HUES48 (cell line): ENCODE results near the gene PCGF3.

ENCODE experiments used
- H3K27ac ChIP-seq: one replicate; pipeline ENCODE4 v1.7.0; 2013; ENCODE audit warnings: low read depth, low read length, inconsistent platforms
- H3K27me3 ChIP-seq: 2 replicates; pipeline ENCODE4 v1.6.1; 2013; ENCODE audit warnings: mild to moderate bottlenecking, low read length; ENCODE audit not compliant: control insufficient read depth, insufficient read depth
- H3K36me3 ChIP-seq: 2 replicates; pipeline ENCODE4 v1.6.1; 2013; ENCODE audit warnings: low read length; ENCODE audit not compliant: control insufficient read depth, insufficient read depth
- H3K4me1 ChIP-seq: 2 replicates; pipeline ENCODE4 v1.6.1; 2013; ENCODE audit warnings: mild to moderate bottlenecking, low read length; ENCODE audit not compliant: control insufficient read depth, insufficient read depth
- H3K4me3 ChIP-seq: 2 replicates; pipeline ENCODE4 v1.5.1; 2013; ENCODE audit warnings: mild to moderate bottlenecking, low read depth, low read length
- H3K9ac ChIP-seq: 2 replicates; pipeline ENCODE4 v1.6.1; 2013; ENCODE audit warnings: mild to moderate bottlenecking, low read depth, low read length, moderate library complexity
- H3K9me3 ChIP-seq: 2 replicates; pipeline ENCODE4 v1.6.1; 2013; ENCODE audit warnings: low read length; ENCODE audit not compliant: control insufficient read depth, insufficient read depth

PCGF3 gene

GRCh38 chr4:671769-672168 is 33.9 kb upstream of the PCGF3 start:
- H3K4me3 ChIP-seq = no peak overlapping the region
- no peaks in the 10 kb centered on the region for H3K27me3 ChIP-seq
- H3K27ac ChIP-seq = no peak overlapping the region
- no peaks in the 10 kb centered on the region for H3K9me3 ChIP-seq
- peaks cover 20% of the 10 kb centered on the region for H3K36me3 ChIP-seq
- peaks cover 8% of the 10 kb centered on the region for H3K4me1 ChIP-seq
- no peak overlapping the region for H3K9ac ChIP-seq

DNA sequence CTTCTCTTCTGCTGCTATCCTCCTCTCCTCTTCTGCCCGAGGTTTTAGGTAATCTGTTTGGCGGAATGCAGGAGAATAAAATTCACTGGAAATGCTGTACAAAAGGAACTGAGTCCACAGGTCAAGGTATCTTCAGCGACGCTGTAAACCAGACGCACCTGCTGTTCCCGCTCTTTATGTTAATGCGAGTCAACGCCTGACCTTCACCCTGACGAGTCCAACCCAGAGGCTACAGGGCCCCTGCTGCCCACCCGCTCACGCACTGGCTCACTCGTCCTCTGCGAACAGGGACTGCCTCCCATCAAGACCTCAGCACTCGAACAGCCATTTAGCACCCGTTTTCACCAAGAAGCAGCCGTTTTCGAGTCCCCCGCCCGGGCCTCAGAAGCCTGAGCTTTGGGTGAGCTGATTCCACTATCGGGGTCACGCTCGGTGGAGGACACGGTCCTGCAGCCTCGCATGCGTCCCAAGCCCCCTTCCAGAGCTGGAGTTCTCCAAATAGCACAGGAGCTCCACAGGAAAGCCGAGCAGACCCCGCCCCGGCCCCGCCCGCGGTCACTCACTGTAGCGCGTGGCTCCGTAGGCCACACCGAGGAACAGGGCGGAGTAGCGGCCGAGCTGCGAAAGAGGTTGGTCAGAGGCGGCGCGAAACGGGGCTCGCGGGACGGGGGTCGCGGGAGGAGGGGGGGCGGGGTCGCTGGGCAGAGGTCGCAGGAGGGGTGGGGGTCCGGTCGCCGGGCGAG is 32.1 kb upstream of the PCGF3 start:
- H3K4me1 ChIP-seq = peaks cover 8% of the 10 kb centered on the region
- peak overlapping the region; percentile 85 for H3K27ac ChIP-seq
- peak overlapping the region; percentile 92 for H3K9ac ChIP-seq
- H3K27me3 ChIP-seq = no peaks in the 10 kb centered on the region
- H3K36me3 ChIP-seq = peaks cover 20% of the 10 kb centered on the region
- peak overlapping the region; percentile 94 for H3K4me3 ChIP-seq
- no peaks in the 10 kb centered on the region for H3K9me3 ChIP-seq

DNA sequence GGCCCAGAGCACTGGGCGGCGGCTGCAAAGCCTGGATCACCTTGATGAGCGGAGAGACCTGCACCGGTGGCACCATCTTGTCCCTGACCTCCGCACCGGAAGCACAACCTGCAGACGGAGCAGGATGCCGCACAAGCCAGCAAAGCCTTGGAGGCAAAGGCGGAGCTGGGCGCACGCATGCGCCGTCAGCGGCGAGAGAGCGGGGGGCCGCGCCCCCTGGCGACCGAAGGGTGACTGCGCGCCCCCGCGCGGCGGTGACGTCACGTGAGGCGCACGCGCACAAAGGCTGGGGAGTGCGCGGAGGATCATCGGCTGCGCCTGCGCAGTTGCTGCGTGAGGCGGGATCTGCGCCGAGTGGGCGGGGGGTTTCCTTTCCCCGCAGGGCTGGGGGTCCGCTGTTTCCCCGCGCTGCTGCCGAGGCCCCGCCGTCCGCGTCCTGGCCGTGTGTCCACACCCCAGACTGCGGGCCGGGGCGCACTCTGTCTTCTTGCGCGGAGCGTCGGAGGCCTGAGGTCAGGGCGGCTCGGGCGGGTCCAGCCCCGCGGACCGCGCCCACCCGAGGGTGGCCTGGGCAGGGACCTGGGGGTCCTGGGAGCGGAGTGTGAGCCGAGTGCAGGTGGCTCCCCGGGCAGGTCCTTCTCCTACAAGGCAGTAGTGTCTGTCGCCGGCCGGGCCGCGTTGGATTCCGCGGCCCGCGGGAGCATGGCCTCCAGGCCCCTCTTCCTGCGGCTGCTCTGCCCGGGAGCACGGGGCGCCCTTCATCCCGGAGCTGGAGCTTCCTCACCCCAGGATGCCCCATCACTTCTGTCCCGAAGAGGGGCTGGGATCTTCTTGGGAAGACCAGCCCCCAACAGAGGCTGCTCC is 31.2 kb upstream of the PCGF3 start, which contains the start of the genes ATP5ME and MYL5:
Gene ATP5ME, minus strand, starts transcription at position 105 of the 864 bp plus-strand sequence. Its CDS starts 29 bp downstream, at position 76.
Gene MYL5, plus strand, starts transcription at position 371 of the 864 bp plus-strand sequence. CDS start 3,485 bp downstream, outside the sequence.
- H3K27me3 ChIP-seq = no peaks in the 10 kb centered on the region
- peaks cover 20% of the 10 kb centered on the region for H3K36me3 ChIP-seq
- H3K4me3 ChIP-seq = peak within 1 kb of the TSS; percentile 94
- H3K9me3 ChIP-seq = no peaks in the 10 kb centered on the region
- H3K4me1 ChIP-seq = peaks cover 8% of the 10 kb centered on the region
- H3K9ac ChIP-seq = peak within 1 kb of the TSS; percentile 92
- H3K27ac ChIP-seq = peak within 1 kb of the TSS; percentile 85

GRCh38 chr4:675036-675882 is 30.4 kb upstream of the PCGF3 start:
- Histone ChIP-seq H3K4me3 (peak overlapping the region; percentile 76), H3K9ac (peak overlapping the region; percentile 69), H3K36me3 (peaks cover 20% of the 10 kb centered on the region), H3K4me1 (peaks cover 10% of the 10 kb centered on the region), H3K27me3 (no peaks in the 10 kb centered on the region), H3K9me3 (no peaks in the 10 kb centered on the region), H3K27ac (no peak overlapping the region)

GRCh38 chr4:675980-676870 is 29.4 kb upstream of the PCGF3 start:
- no peak overlapping the region for H3K9ac ChIP-seq
- no peak overlapping the region for H3K4me3 ChIP-seq
- H3K9me3 ChIP-seq = no peaks in the 10 kb centered on the region
- H3K36me3 ChIP-seq = peaks cover 20% of the 10 kb centered on the region
- no peaks in the 10 kb centered on the region for H3K27me3 ChIP-seq
- peaks cover 16% of the 10 kb centered on the region for H3K4me1 ChIP-seq
- no peak overlapping the region for H3K27ac ChIP-seq

DNA sequence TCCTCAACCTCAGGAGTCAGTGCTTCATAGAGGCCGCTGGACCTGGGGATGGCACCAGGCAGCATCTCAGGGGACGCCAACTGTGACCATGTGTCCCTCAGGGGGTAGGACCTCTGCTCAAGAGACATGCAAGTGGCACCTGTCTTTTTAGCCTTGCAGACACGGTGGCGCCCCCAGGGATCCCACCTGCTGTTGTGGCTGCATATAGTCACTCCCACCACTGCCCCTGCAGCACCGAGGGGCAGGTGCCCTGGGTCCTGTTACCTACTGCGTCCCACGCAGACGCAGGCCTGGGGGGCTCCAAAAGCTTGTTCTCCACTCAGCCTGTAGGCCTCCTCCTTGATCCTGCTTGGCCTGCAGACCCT is 28.8 kb upstream of the PCGF3 start:
- no peak overlapping the region for H3K9ac ChIP-seq
- H3K4me3 ChIP-seq = no peak overlapping the region
- peaks cover 15% of the 10 kb centered on the region for H3K36me3 ChIP-seq
- H3K27ac ChIP-seq = no peak overlapping the region
- no peaks in the 10 kb centered on the region for H3K27me3 ChIP-seq
- H3K9me3 ChIP-seq = no peaks in the 10 kb centered on the region
- H3K4me1 ChIP-seq = peaks cover 16% of the 10 kb centered on the region

- Histone ChIP-seq H3K27me3 (no peaks in the 10 kb centered on the region), H3K4me1 (peaks cover 16% of the 10 kb centered on the region), H3K36me3 (peaks cover 7% of the 10 kb centered on the region), H3K4me3 (no peak overlapping the region), H3K9me3 (no peaks in the 10 kb centered on the region), H3K27ac (no peak overlapping the region), H3K9ac (no peak overlapping the region)
Measured at GRCh38 chr4:677431-678293, 28.0 kb upstream of the PCGF3 start.

DNA sequence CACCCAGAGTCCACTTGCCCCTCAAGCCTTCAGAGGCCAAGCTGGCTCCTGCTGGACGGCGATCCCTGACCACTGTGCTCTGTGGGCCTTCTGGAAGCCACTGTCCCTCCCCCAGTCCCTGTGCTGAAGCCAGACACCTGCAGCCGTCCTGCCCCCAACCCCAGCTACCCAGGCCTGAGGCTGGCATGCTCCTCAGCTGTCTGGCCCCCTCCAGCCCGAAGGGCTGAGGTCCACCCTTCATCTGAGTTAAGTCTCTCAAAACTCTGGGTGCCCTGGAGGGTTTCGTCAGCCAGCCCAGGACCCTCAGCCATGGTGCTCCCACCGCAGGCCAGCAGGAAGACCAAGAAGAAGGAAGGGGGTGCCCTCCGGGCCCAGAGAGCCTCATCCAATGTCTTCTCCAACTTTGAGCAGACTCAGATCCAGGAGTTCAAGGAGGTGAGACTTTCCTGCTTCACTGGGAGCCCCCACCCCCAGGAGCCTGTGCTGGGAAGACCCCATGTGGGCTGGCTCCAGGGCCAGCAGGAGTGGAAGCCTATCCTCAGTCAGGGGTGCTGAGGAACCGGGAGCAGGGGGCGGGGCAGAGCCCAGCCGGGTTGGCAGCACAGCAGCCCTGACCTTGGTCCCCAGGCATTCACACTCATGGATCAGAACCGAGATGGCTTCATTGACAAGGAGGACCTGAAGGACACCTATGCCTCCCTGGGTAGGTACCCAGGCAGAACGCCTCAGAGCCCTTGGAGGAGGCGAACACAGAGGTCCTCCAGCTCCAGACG is 27.1 kb upstream of the PCGF3 start:
- Histone ChIP-seq H3K9ac (no peak overlapping the region), H3K4me1 (peaks cover 11% of the 10 kb centered on the region; the same call in 1 of the 2 replicates), H3K36me3 (no peaks in the 10 kb centered on the region), H3K27ac (no peak overlapping the region), H3K27me3 (no peaks in the 10 kb centered on the region), H3K9me3 (no peaks in the 10 kb centered on the region), H3K4me3 (no peak overlapping the region)

GRCh38 chr4:679104-679481 is 26.5 kb upstream of the PCGF3 start:
- Histone ChIP-seq H3K27me3 (no peaks in the 10 kb centered on the region), H3K27ac (no peak overlapping the region), H3K36me3 (no peaks in the 10 kb centered on the region), H3K9me3 (no peaks in the 10 kb centered on the region), H3K9ac (no peak overlapping the region), H3K4me1 (peaks cover 13% of the 10 kb centered on the region; the same call in 1 of the 2 replicates), H3K4me3 (no peak overlapping the region)
